ENCODE data around the gene GUCA1A. TPM values are rescaled to one million over a fixed set of nuclear protein-coding genes. Genes with fewer than 3 reads are reported as not detected.
"Not testable (repeated sequence)": the region's sequence is repeated elsewhere in the genome, so short reads cannot be mapped to it uniquely, and the experiment has no call there.

The GUCA1A gene
- total RNA-seq, 2 experiments from 2014 or later = not detected

GRCh38 chr6:42168650-42169049 is 4.5 kb upstream of the GUCA1A start:
- intact Hi-C loops (cut with micrococcal nuclease; ENCODE audit: unreplicated experiment) = loop anchor here (10.0 kb wide), 1 partner anchor 564 kb away; no protein-coding TSS in a partner anchor
- Histone ChIP-seq H4K20me1 (ENCODE audit: insufficient read depth, low read length) (no peaks in the 10 kb centered on the region), H3K9me3 (ENCODE audit: low read length) (no peaks in the 10 kb centered on the region), H3K4me2 (ENCODE audit: low read length) (no peak overlapping the region), H3K36me3 (ENCODE audit: insufficient read depth, low read length) (no peaks in the 10 kb centered on the region), H3K79me2 (ENCODE audit: insufficient read depth, low read depth, low read length) (no peaks in the 10 kb centered on the region), H3K4me1 (ENCODE audit: insufficient read depth, low read length, poor library complexity, severe bottlenecking) (no peaks in the 10 kb centered on the region), H2AFZ (ENCODE audit: low read length) (no peak overlapping the region), H3K27ac (ENCODE audit: low read depth, low read length, poor library complexity, severe bottlenecking) (no peak overlapping the region), H3K4me3 (ENCODE audit: low read depth, low read length, poor library complexity, severe bottlenecking) (no peak overlapping the region), H3K9me2 (ENCODE audit: insufficient read depth, low read length) (no peaks in the 10 kb centered on the region)
- no peak for DNase-seq (ENCODE audit: low spot score)
- CTCF ChIA-PET (ENCODE audit: unreplicated experiment) = interaction anchor here (0.6 kb wide), 1 partner anchor 1309 kb away, joined by 7 read pairs; the partner anchor contains the start of gene TJAP1
- TF ChIP-seq, protein P1, sequence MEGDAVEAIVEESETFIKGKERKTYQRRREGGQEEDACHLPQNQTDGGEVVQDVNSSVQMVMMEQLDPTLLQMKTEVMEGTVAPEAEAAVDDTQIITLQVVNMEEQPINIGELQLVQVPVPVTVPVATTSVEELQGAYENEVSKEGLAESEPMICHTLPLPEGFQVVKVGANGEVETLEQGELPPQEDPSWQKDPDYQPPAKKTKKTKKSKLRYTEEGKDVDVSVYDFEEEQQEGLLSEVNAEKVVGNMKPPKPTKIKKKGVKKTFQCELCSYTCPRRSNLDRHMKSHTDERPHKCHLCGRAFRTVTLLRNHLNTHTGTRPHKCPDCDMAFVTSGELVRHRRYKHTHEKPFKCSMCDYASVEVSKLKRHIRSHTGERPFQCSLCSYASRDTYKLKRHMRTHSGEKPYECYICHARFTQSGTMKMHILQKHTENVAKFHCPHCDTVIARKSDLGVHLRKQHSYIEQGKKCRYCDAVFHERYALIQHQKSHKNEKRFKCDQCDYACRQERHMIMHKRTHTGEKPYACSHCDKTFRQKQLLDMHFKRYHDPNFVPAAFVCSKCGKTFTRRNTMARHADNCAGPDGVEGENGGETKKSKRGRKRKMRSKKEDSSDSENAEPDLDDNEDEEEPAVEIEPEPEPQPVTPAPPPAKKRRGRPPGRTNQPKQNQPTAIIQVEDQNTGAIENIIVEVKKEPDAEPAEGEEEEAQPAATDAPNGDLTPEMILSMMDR (conservative IDR thresholded peaks at IDR 0.05; ENCODE audit: low read length) = no peak
- no peak for TF ChIP-seq EZH2phosphoT487 (IDR thresholded peaks at IDR 0.05; ENCODE audit: borderline replicate concordance, low read depth, low read length)
- POLR2A ChIA-PET = no interaction called here
- no TSS peak for BruUV-seq (replicated peaks)

GRCh38 chr6:42169780-42170179 is 3.4 kb upstream of the GUCA1A start:
- CTCF ChIA-PET (ENCODE audit: unreplicated experiment) = not testable (repeated sequence)

GRCh38 chr6:42171813-42172581 is 1.2 kb upstream of the GUCA1A start:
- H3K4me1 ChIP-seq (ENCODE audit: insufficient read depth, low read length, poor library complexity, severe bottlenecking) = no peaks in the 10 kb centered on the region
- H3K9me3 ChIP-seq (ENCODE audit: low read length) = no peaks in the 10 kb centered on the region
- H3K4me2 ChIP-seq (ENCODE audit: low read length) = no peak overlapping the region
- no peak overlapping the region for H2AFZ ChIP-seq (ENCODE audit: low read length)
- TF ChIP-seq, protein P1 (conservative IDR thresholded peaks at IDR 0.05; ENCODE audit: low read length) = no peak
- TF ChIP-seq EZH2phosphoT487 (IDR thresholded peaks at IDR 0.05; ENCODE audit: borderline replicate concordance, low read depth, low read length) = no peak
- ChIA-PET POLR2A (interaction anchor here (0.6 kb wide), 2 partner anchors 26 to 30 kb away, joined by 3 to 7 read pairs; no protein-coding TSS in a partner anchor), CTCF (ENCODE audit: unreplicated experiment) (no interaction called here)
- no peaks in the 10 kb centered on the region for H3K36me3 ChIP-seq (ENCODE audit: insufficient read depth, low read length)
- no TSS peak for BruUV-seq (replicated peaks)
- no peak overlapping the region for H3K27ac ChIP-seq (ENCODE audit: low read depth, low read length, poor library complexity, severe bottlenecking)
- intact Hi-C loops (cut with micrococcal nuclease; ENCODE audit: unreplicated experiment) = no loop called here
- DNase-seq (ENCODE audit: low spot score) = no peak
- no peak overlapping the region for H3K4me3 ChIP-seq (ENCODE audit: low read depth, low read length, poor library complexity, severe bottlenecking)
- H4K20me1 ChIP-seq (ENCODE audit: insufficient read depth, low read length) = no peaks in the 10 kb centered on the region
- H3K9me2 ChIP-seq (ENCODE audit: insufficient read depth, low read length) = no peaks in the 10 kb centered on the region
- H3K79me2 ChIP-seq (ENCODE audit: insufficient read depth, low read depth, low read length) = no peaks in the 10 kb centered on the region

More at GRCh38 chr6:42169780-42170179, 3.4 kb upstream of the GUCA1A start:
- not testable (repeated sequence) for H3K4me2 ChIP-seq (ENCODE audit: low read length); H3K27ac ChIP-seq (ENCODE audit: low read depth, low read length, poor library complexity, severe bottlenecking); H2AFZ ChIP-seq (ENCODE audit: low read length); H3K9me2 ChIP-seq (ENCODE audit: insufficient read depth, low read length); H3K79me2 ChIP-seq (ENCODE audit: insufficient read depth, low read depth, low read length); H3K4me1 ChIP-seq (ENCODE audit: insufficient read depth, low read length, poor library complexity, severe bottlenecking); H3K36me3 ChIP-seq (ENCODE audit: insufficient read depth, low read length); H4K20me1 ChIP-seq (ENCODE audit: insufficient read depth, low read length); H3K9me3 ChIP-seq (ENCODE audit: low read length); H3K4me3 ChIP-seq (ENCODE audit: low read depth, low read length, poor library complexity, severe bottlenecking); BruUV-seq (replicated peaks); DNase-seq (ENCODE audit: low spot score)
- POLR2A ChIA-PET = interaction anchor here (0.6 to 1.0 kb wide), 3 partner anchors 32 to 289 kb away, joined by 3 read pairs; partner anchors contain the start of gene USP49
- intact Hi-C loops (cut with micrococcal nuclease; ENCODE audit: unreplicated experiment) = loop anchor here (10.0 kb wide), 1 partner anchor 565 kb away; no protein-coding TSS in a partner anchor
